Chondrocyte (in vitro differentiated cells): ENCODE results near the gene ZACN. TPM values are rescaled to one million over a fixed set of nuclear protein-coding genes. Genes with fewer than 3 reads are reported as not detected.

Source experiments
- DNase-seq: peaks from one replicate; pipeline ENCODE4 v3.0.0; 2021; ENCODE audit warnings: mixed read lengths, low spot score
- H3K27ac Mint-ChIP-seq: one replicate; pipeline ENCODE4 v1.8.0; 2021; ENCODE audit warnings: mild to moderate bottlenecking, moderate library complexity, mixed read lengths; ENCODE audit not compliant: unreplicated experiment
- H3K27me3 Mint-ChIP-seq: 2 replicates; pipeline ENCODE4 v1.8.0; 2021; ENCODE audit warnings: low read depth, mixed read lengths
- H3K36me3 Mint-ChIP-seq: 2 replicates; pipeline ENCODE4 v1.8.0; 2021; ENCODE audit warnings: low read depth, mixed read lengths
- H3K4me1 Mint-ChIP-seq: 2 replicates; pipeline ENCODE4 v1.8.0; 2021; ENCODE audit warnings: low read depth, mild to moderate bottlenecking, mixed read lengths
- H3K4me3 Mint-ChIP-seq: one replicate; pipeline ENCODE4 v1.8.0; 2021; ENCODE audit warnings: mild to moderate bottlenecking, moderate library complexity, mixed read lengths; ENCODE audit not compliant: unreplicated experiment
- H3K9me3 Mint-ChIP-seq: 2 replicates; pipeline ENCODE4 v1.8.0; 2021; ENCODE audit warnings: low read depth, mixed read lengths
- CTCF ChIP-seq: fragments of 200-600 bp; sonication (generic); IDR thresholded peaks from 2 replicates; pipeline ENCODE4 v1.5.0; 2021; ENCODE audit warnings: antibody characterized with exemption, mild to moderate bottlenecking, moderate library complexity
- total RNA-seq: library from RNA; stranded (reverse); gene quantifications from 3 replicates; pipeline ENCODE4 v1.2.1, GENCODE V29; 2021

Gene ZACN
- total RNA-seq, 1 donor from 2014 or later = not detected

GRCh38 chr17:76046064-76046463 is 32.9 kb upstream of the ZACN start:
- peaks cover 54% of the 10 kb centered on the region for H3K36me3 Mint-ChIP-seq

GRCh38 chr17:76048025-76048605 is 30.9 kb upstream of the ZACN start:
- peak overlapping the region; percentile 53 for H3K27ac Mint-ChIP-seq

More at GRCh38 chr17:76046064-76046463, 32.9 kb upstream of the ZACN start:
- no peak for TF ChIP-seq CTCF
- Mint-ChIP-seq H3K4me3 (no peak overlapping the region), H3K4me1 (peaks cover 13% of the 10 kb centered on the region), H3K9me3 (no peaks in the 10 kb centered on the region), H3K27ac (no peak overlapping the region), H3K27me3 (no peaks in the 10 kb centered on the region)
- no peak for DNase-seq

GRCh38 chr17:76048711-76049110 is 30.3 kb upstream of the ZACN start:
- no peaks in the 10 kb centered on the region for H3K9me3 Mint-ChIP-seq
- peak overlapping the region; percentile 52 for H3K27ac Mint-ChIP-seq

More at GRCh38 chr17:76048025-76048605, 30.9 kb upstream of the ZACN start:
- no peak overlapping the region for H3K4me3 Mint-ChIP-seq
- no peak for DNase-seq
- no peaks in the 10 kb centered on the region for H3K27me3 Mint-ChIP-seq
- peaks cover 18% of the 10 kb centered on the region for H3K4me1 Mint-ChIP-seq
- peaks cover 56% of the 10 kb centered on the region for H3K36me3 Mint-ChIP-seq
- no peak for TF ChIP-seq CTCF
- H3K9me3 Mint-ChIP-seq = no peaks in the 10 kb centered on the region

GRCh38 chr17:76049239-76049638 is 29.7 kb upstream of the ZACN start:
- H3K27me3 Mint-ChIP-seq = no peaks in the 10 kb centered on the region
- TF ChIP-seq CTCF = no peak
- no peak overlapping the region for H3K4me3 Mint-ChIP-seq
- no peaks in the 10 kb centered on the region for H3K9me3 Mint-ChIP-seq
- H3K27ac Mint-ChIP-seq = peak overlapping the region; percentile 52
- peaks cover 52% of the 10 kb centered on the region for H3K36me3 Mint-ChIP-seq
- DNase-seq = no peak
- H3K4me1 Mint-ChIP-seq = peaks cover 30% of the 10 kb centered on the region

More at GRCh38 chr17:76048711-76049110, 30.3 kb upstream of the ZACN start:
- no peaks in the 10 kb centered on the region for H3K27me3 Mint-ChIP-seq
- DNase-seq = no peak
- no peak overlapping the region for H3K4me3 Mint-ChIP-seq
- no peak for TF ChIP-seq CTCF
- H3K4me1 Mint-ChIP-seq = peaks cover 24% of the 10 kb centered on the region
- H3K36me3 Mint-ChIP-seq = peaks cover 52% of the 10 kb centered on the region

- Mint-ChIP-seq H3K9me3 (no peaks in the 10 kb centered on the region), H3K27me3 (no peaks in the 10 kb centered on the region), H3K27ac (peak overlapping the region; percentile 33), H3K4me1 (peaks cover 32% of the 10 kb centered on the region), H3K4me3 (no peak overlapping the region), H3K36me3 (peaks cover 47% of the 10 kb centered on the region)
- no peak for DNase-seq
- no peak for TF ChIP-seq CTCF
Observed at GRCh38 chr17:76049836-76050537, 29.0 kb upstream of the ZACN start.
